SK-N-MC (cell line): ENCODE measurements around the gene ICA1L.

Source experiments
- EZH2 ChIP-seq: fragments of 200-600 bp; sonication (generic); IDR thresholded peaks from one replicate; pipeline ENCODE4 v1.6.1; 2017; ENCODE audit warnings: antibody characterized with exemption
- FOXP2 ChIP-seq: optimal IDR thresholded peaks from 2 replicates; pipeline ENCODE3; 2011; ENCODE audit warnings: mild to moderate bottlenecking, moderate library complexity; ENCODE audit not compliant: insufficient read depth; ENCODE audit errors: extremely low read length, control extremely low read depth
- POLR2AphosphoS5 ChIP-seq: IDR thresholded peaks from 2 replicates; pipeline ENCODE4 v1.6.1; 2012; ENCODE audit warnings: mild to moderate bottlenecking, low read depth, low read length, borderline replicate concordance

GRCh38 chr2:202881570-202881969, 10.0 kb upstream of the ICA1L start:
- no peak for TF ChIP-seq EZH2
- TF ChIP-seq POLR2AphosphoS5 = no peak
- TF ChIP-seq FOXP2 = no peak
